GM18507 (cell line): ENCODE results near the gene NLK.
"Not testable (repeated sequence)": the region's sequence is repeated elsewhere in the genome, so short reads cannot be mapped to it uniquely, and the experiment has no call there.

Experiments
- DNase-seq: peaks from one replicate; pipeline ENCODE4 v3.0.0; 2011; ENCODE audit warnings: low read depth; ENCODE audit not compliant: insufficient read length; ENCODE audit errors: extremely low spot score
- FAIRE-seq: peaks from 2 replicates; lab custom pipeline; 2011; peaks lifted over from hg19 to GRCh38; lab: Jason Lieb, UNC

NLK gene

GRCh38 chr17:28238547-28239270 lies 196.2 kb downstream of the NLK start:
- FAIRE-seq, DNase-seq: not testable (repeated sequence)

DNA sequence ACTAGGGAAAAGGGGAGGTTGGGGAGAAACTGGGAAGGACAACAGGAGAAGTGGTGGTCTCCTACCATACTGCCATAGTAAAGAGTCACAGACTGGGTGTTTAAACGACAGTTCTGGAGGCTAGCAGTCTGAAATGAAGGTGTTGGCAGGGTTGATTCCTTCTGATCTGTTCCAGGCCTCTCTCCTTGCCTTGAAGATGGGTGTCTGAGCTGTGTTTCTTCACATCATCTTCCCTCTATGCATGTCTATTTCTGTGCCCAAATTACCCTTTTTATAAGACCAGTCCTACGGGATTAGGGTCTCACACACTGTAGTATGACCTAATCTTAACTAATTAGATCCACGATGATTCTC lies 196.8 kb downstream of the NLK start:
- no peak for DNase-seq

DNA sequence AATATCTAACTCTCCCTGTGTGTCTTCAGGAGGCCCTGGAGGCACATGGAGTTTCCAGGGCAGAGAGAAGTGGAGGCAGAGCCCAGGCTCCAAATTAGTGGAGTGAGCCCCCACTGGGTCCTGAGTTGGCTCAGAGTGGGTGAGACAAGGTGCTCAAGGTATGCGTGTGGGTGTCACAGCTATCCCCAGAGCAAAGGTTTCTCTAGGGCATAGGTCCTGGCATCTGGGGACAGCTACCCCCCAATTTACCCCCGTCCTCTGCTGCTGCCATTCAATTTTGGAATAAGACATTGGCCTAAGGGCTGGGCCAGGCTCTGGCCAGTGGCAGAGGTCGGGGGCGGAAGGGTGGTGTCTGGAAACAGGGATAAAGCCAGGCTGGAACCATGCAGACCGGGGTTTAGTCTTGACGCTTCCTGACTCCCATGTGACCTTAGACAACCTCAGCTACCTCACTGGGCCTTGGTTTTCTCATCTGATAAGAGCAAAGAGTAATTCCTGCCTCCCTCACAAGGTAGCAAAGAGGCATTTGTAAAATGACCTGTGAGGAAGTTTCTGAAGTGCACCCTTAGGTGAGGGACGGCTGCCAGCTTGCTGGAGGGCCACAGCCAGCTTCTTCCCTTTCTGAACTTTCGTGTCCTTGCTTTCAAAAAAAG lies 198.3 kb downstream of the NLK start:
- DNase-seq (no peak), FAIRE-seq (no peak)

More for the DNA sequence above, 196.8 kb downstream of the NLK start:
- no peak for FAIRE-seq

DNA sequence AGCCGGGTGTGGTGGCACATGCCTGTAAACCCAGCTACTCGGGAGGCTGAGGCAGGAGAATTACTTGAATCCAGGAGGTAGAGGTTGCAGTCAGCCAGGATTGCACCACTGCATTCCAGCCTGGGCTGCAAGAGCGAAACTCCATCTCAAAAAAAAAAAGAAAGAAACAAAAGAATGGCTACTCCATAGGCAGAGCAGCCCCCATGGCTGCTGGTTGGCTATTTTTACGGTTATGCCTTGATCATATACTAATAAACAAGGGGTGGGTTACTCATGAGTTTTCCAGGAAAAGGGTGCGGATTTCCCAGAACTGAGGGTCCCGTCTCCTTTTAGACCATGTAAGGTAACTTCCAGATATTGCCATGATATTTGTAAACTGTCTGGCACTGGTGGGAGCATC lies 200.3 kb downstream of the NLK start:
- FAIRE-seq: no peak
- no peak for DNase-seq

DNA sequence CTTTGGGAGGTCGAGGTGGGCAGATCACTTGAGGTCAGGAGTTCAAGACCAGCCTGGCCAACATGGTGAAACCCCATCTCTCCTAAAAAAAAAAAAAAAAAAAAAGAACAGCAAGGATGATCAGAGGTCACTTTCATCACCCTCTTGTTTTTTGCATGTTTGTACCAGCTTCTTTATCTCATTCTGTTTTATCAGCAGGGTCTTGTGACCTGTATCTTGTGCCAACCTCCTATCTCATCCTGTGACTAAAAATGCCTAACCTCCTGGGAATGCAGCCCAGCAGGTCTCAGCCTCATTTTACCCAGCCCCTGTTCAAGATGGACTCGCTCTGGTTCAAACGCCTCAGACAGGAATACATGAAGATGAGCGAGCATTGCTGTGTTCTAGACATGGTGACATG lies 200.8 kb downstream of the NLK start:
- FAIRE-seq, DNase-seq: not testable (repeated sequence)

DNA sequence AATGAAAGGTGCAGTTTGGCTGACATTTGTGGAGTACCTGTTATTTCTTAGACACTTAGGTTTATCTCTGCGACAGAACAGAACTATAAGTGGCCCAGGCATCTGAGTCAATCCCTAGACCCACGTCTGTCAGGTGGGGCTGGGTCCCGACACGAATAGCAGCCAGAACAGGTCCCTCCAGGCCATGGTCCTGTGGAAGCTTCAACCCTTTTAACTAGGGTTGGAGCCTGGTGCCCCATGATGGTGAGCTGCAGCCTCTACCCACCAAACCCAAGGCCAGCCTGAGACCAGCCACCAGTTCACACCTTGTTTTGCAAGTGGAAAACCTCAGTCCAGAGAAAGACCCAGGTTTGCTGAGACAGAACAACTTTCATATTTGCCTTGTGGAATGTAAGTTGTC lies 202.0 kb downstream of the NLK start:
- DNase-seq (no peak), FAIRE-seq (no peak)
